HG03575 (cell line): Measurements from ENCODE around the gene ICAM4.
"Not testable (repeated sequence)": the region's sequence is repeated elsewhere in the genome, so short reads cannot be mapped to it uniquely, and the experiment has no call there.

Experiments
- ATAC-seq: cut with Tn5 transposase; IDR thresholded peaks from one replicate; pipeline ENCODE4 v1.9.1; 2021; ENCODE audit not compliant: unreplicated experiment, insufficient number of reproducible peaks, low FRiP score; ENCODE audit errors: extremely low read depth

The ICAM4 gene

GRCh38 chr19:10262771-10263170 is 24.0 kb upstream of the ICAM4 start:
- ATAC-seq = no peak

- ATAC-seq = no peak
Measured at GRCh38 chr19:10266706-10267105, 20.0 kb upstream of the ICAM4 start.

DNA sequence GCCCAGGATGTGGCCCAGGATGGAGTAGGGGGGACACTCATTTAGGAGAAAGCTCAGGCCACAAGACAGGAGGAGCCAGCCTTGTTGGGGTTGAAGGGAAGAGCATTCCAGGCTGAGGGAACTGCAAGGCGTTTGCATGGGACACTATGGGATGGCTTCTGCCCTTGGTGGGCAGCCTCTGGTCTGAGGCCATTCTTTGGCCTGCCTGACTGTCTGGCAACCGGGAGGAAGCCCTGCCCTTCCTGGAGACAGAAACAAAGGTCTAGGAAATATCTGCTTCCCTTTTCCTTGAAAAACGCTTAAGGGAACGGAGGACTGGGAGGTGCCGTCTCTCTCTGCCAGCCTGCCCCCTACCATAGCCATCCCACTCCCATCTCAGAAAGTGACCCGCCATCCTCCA is 18.7 kb upstream of the ICAM4 start:
- ATAC-seq = no peak

DNA sequence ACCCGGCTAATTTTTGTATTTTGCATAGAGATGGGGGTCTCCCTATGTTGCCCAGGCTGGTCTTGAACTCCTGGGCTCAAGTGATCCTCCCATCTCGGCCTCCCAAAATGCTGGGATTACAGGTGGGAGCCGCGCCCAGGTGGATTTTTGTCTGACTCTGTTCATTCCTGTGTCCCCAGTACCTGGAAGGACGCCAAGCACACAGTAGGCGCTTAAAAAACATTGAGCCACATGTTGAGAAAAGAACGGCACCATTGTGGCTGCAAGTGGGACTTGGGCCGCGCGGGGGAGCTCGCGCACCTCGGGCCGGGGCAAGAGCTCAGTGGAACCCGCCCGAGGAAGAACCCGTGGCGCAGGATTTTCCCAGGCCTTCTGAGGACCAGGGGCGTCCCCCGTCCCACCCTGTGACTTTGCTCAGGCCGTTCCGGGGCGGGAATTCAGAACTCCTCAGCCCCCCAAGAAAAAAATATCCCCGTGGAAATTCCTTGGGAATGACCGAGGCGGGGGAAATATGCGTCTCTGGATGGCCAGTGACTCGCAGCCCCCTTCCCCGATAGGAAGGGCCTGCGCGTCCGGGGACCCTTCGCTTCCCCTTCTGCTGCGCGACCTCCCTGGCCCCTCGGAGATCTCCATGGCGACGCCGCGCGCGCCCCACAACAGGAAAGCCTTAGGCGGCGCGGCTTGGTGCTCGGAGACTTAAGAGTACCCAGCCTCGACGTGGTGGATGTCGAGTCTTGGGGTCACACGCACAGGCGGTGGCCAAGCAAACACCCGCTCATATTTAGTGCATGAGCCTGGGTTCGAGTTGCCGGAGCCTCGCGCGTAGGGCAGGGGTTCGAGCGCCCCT is 17.2 kb upstream of the ICAM4 start:
- no peak for ATAC-seq

GRCh38 chr19:10270180-10270615 is 16.6 kb upstream of the ICAM4 start:
- no peak for ATAC-seq

GRCh38 chr19:10270616-10271394 is 15.9 kb upstream of the ICAM4 start, which contains the start of gene ICAM1:
ICAM1 (plus strand) TSS chr19:10271120; CDS start chr19:10271160, 40 bp downstream.
- no peak for ATAC-seq

- ATAC-seq = no peak
Measured at GRCh38 chr19:10271543-10272086, 15.1 kb upstream of the ICAM4 start.

GRCh38 chr19:10274589-10274988 is 12.2 kb upstream of the ICAM4 start:
- ATAC-seq = no peak

DNA sequence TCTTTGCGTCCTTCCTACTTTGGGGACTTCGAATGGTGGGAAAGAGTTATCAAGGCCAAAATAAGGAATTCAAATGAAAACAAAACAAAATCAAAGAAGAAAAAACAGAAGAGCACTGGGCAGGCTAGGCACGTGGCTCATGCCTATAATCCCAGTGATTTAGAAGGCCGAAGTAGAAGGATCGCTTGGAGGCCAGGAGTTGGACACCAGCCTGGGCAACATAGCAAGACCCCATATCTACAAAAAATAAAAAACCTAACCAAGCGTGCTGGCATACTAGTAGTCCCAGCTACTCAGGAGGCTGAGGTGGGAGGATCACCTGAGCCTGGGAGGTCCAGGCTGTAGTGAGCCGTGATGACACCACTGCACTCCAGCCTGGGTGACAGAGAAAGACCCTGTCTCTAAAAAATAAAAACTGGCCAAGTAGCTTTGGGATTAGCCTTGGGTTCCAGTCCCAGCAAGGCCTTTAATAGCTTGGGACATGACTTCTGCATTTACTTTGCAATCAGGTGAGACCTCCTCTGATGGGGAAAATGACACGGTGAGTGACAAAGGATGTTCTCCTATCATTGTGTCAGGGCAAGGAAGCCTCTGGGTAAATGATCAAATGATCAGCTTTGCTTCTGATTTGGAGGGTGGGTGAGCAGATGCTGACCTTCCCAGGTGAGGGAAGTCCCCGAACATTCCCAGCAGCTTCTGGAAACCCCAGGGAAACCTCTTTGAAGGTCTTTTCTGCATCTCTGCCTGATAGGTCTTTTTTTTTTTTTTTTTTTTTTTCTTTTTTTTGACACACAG is 8.8 kb upstream of the ICAM4 start:
- ATAC-seq = no peak

DNA sequence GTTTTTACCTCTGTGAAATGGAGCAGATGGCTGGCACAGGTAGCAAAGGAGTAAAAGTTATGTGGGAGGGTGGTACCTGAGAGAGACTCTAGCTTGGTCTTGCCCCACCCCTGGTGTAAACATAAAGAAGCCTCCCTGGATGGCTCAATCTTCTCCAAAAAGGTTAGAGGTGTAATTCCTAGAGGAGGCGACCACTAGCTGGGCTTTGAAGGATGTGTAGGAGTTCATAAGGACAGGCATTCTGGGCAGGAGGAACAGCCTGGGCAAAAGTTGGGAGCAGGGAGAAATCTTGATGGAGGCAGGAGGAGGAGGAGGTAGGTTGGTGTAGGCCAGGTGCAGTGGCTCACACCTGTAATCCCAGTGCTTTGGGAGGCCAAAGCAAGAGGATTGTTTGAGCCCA is 7.8 kb upstream of the ICAM4 start:
- ATAC-seq = no peak

DNA sequence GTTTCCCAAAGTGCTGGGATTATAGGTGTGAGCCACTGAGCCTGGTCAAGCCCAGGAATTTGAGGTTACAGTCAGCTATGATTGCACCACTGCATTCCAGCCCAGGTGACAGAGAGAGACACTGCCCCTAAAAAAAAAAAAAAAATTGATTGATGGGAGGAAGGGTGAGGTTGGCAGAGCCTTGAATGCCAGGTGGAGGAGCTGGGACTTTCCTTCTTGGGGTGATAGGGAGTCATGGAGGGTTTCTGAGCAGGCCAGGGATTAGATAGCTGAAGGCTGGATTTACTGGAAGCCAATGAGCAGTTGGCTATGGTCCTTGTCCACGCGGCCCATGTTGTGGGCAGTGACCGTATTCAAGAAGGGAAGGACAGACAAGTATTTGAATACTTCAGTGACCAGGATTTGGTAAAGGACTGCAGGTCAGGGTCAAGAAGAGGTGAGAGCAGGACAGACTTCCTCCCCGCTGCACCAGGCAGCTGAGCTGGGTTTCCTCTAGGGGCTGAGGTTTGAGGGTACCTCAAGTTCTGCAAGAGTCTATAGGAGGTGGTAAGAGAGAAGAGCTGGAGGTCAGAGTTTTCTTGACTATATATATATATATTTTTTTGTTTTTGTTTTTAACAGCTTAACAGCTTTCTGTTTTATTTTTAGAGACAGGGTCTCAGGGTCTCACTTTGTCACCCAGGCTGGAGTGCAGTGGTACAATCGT is 6.9 kb upstream of the ICAM4 start:
- ATAC-seq = no peak

DNA sequence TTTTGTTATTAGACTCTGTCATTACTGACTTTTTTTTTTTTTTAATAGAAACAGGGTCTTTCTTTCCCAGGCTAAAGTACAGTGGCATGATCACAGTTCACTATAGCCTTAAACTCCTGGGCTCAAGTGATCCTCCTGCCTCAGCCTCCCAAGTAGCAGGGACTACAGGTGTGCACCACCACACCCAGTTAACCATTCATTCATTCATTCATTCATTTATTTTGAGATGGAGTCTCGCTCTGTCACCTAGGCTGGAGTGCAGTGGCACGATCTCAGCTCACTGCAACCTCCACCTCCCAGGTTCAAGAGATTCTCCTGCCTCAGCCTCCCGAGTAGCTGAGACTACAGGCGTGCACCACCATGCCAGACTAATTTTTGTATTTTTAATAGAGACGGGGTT is 4.7 kb upstream of the ICAM4 start:
- not testable (repeated sequence) for ATAC-seq

DNA sequence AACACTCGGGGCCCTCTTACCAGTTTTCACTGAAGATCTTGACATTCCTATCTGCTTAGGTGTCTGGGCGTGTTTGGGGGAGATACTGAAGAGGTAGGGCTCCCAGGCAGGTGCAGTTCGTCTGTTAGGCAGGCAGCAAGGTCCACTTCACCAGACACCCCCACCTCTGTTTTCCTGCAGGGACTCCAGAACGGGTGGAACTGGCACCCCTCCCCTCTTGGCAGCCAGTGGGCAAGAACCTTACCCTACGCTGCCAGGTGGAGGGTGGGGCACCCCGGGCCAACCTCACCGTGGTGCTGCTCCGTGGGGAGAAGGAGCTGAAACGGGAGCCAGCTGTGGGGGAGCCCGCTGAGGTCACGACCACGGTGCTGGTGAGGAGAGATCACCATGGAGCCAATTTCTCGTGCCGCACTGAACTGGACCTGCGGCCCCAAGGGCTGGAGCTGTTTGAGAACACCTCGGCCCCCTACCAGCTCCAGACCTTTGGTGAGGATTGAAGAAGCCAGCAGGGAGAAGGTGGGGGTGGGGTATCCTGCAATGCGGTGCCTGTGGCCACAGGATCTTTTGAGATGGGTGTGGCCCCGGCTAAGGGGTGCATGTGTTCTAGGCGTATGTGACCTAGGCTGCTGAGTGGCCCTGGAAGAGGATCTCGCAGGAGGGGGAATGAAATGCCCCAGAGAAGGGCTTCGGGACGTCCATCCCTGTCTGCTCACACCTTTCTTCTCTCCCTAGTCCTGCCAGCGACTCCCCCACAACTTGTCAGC is 3.3 kb upstream of the ICAM4 start:
- no peak for ATAC-seq

DNA sequence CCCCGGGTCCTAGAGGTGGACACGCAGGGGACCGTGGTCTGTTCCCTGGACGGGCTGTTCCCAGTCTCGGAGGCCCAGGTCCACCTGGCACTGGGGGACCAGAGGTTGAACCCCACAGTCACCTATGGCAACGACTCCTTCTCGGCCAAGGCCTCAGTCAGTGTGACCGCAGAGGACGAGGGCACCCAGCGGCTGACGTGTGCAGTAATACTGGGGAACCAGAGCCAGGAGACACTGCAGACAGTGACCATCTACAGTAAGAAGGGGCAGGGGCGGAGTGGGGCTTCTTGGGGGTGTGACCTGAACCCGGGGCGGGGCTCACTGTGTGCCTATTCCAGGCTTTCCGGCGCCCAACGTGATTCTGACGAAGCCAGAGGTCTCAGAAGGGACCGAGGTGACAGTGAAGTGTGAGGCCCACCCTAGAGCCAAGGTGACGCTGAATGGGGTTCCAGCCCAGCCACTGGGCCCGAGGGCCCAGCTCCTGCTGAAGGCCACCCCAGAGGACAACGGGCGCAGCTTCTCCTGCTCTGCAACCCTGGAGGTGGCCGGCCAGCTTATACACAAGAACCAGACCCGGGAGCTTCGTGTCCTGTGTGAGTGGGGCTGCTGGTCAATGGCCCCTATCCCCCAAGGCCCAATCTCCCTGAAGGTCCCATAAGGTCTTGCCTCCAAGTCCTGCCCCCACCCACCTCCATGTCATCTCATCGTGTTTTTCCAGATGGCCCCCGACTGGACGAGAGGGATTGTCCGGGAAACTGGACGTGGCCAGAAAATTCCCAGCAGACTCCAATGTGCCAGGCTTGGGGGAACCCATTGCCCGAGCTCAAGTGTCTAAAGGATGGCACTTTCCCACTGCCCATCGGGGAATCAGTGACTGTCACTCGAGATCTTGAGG is 2.4 kb upstream of the ICAM4 start:
- ATAC-seq = no peak

- ATAC-seq = no peak
Measured at GRCh38 chr19:10284960-10285278, 1.8 kb upstream of the ICAM4 start.

DNA sequence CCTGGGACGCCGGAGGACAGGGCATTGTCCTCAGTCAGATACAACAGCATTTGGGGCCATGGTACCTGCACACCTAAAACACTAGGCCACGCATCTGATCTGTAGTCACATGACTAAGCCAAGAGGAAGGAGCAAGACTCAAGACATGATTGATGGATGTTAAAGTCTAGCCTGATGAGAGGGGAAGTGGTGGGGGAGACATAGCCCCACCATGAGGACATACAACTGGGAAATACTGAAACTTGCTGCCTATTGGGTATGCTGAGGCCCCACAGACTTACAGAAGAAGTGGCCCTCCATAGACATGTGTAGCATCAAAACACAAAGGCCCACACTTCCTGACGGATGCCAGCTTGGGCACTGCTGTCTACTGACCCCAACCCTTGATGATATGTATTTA is 1.4 kb upstream of the ICAM4 start:
- ATAC-seq = no peak

- ATAC-seq = no peak
Measured at GRCh38 chr19:10288662-10289166, 2.0 kb downstream of the ICAM4 start.
